ENCODE measurements around the gene MRC2. TPM values are rescaled to one million over a fixed set of nuclear protein-coding genes. Genes with fewer than 3 reads are reported as not detected.
"Not testable (repeated sequence)": the region's sequence is repeated elsewhere in the genome, so short reads cannot be mapped to it uniquely, and the experiment has no call there.

Gene MRC2
- polyA plus RNA-seq, 1 experiment, result 61.6 TPM

DNA sequence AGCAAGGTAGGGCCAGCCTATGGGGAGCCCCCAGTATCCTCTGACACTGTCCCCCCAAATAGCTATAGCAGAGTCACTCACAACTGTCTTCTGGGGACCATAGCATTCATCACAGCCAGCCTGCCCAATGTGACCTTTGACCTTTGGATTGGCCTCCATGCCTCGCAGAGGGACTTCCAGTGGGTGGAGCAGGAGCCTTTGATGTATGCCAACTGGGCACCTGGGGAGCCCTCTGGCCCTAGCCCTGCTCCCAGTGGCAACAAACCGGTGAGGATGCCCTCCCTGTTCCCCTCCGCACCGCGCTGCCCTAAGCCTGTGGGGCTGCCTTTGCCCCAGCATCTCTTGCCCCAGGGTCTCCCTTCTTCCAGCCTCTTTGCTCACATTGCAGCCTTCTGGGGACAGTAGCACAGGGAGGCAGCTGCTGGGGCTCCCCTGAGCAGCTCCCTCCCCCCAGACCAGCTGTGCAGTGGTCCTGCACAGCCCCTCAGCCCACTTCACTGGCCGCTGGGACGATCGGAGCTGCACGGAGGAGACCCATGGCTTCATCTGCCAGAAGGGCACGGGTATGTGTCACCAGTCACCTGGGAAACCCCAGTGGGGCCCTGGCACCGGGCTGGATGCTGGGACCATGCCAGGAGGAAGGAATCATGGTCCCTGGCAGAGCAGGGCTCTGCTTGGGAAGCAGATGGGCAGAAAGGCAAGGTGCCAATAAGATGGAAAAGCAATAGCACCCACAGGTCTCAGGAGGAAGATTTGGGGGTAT, 61.1 kb downstream of the MRC2 start:
- TF ChIP-seq, protein P1, sequence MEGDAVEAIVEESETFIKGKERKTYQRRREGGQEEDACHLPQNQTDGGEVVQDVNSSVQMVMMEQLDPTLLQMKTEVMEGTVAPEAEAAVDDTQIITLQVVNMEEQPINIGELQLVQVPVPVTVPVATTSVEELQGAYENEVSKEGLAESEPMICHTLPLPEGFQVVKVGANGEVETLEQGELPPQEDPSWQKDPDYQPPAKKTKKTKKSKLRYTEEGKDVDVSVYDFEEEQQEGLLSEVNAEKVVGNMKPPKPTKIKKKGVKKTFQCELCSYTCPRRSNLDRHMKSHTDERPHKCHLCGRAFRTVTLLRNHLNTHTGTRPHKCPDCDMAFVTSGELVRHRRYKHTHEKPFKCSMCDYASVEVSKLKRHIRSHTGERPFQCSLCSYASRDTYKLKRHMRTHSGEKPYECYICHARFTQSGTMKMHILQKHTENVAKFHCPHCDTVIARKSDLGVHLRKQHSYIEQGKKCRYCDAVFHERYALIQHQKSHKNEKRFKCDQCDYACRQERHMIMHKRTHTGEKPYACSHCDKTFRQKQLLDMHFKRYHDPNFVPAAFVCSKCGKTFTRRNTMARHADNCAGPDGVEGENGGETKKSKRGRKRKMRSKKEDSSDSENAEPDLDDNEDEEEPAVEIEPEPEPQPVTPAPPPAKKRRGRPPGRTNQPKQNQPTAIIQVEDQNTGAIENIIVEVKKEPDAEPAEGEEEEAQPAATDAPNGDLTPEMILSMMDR (IDR thresholded peaks at IDR 0.05; ENCODE audit: low read depth, low read length), result no peak
- CTCF ChIA-PET, result no interaction called here
- Histone ChIP-seq H3K4me3 (ENCODE audit: low read depth, low read length) (no peak overlapping the region), H3K27ac (ENCODE audit: low read depth, low read length) (no peak overlapping the region), H3K27me3 (ENCODE audit: control insufficient read depth, insufficient read depth, low read length) (no peaks in the 10 kb centered on the region), H3K9me3 (ENCODE audit: control insufficient read depth, insufficient read depth, low read length) (no peaks in the 10 kb centered on the region; the same call in 1 of the 2 replicates)
- no peak for DNase-seq (ENCODE audit: low read depth, low spot score)
- POLR2A ChIA-PET, result no interaction called here

DNA sequence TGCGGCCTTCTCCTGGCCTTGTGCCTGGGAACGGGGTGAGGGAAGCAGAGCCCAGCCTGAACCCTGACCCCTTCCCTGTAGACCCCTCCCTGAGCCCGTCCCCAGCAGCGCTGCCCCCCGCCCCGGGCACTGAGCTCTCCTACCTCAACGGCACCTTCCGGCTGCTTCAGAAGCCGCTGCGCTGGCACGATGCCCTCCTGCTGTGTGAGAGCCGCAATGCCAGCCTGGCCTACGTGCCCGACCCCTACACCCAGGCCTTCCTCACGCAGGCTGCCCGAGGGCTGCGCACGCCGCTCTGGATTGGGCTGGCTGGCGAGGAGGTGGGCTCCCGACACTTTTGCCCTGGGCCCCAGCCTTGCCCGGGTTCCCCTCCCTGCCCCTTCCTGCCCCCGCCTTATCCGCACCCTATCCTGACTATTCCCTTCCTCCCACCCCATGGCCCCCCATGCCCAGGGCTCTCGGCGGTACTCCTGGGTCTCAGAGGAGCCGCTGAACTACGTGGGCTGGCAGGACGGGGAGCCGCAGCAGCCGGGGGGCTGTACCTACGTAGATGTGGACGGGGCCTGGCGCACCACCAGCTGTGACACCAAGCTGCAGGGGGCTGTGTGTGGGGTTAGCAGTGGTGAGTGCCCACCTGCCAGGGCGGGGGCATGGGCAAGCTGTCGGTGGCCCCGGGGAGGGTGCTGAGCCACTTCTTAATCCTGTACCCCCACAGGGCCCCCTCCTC, 62.1 kb downstream of the MRC2 start:
- H3K4me3 ChIP-seq (ENCODE audit: low read depth, low read length), result no peak overlapping the region
- ChIA-PET CTCF (interaction anchor here (0.5 kb wide), 1 partner anchor 207 kb away, joined by 3 read pairs; no protein-coding TSS in a partner anchor), POLR2A (interaction anchor here (0.6 kb wide), 1 partner anchor 127 kb away, joined by 3 read pairs; no protein-coding TSS in a partner anchor)
- no peak overlapping the region for H3K27ac ChIP-seq (ENCODE audit: low read depth, low read length)
- no peak for DNase-seq (ENCODE audit: low read depth, low spot score)
- no peaks in the 10 kb centered on the region; the same call in 1 of the 2 replicates for H3K9me3 ChIP-seq (ENCODE audit: control insufficient read depth, insufficient read depth, low read length)
- TF ChIP-seq, protein P1 (IDR thresholded peaks at IDR 0.05; ENCODE audit: low read depth, low read length), result no peak
- H3K27me3 ChIP-seq (ENCODE audit: control insufficient read depth, insufficient read depth, low read length), result no peaks in the 10 kb centered on the region

DNA sequence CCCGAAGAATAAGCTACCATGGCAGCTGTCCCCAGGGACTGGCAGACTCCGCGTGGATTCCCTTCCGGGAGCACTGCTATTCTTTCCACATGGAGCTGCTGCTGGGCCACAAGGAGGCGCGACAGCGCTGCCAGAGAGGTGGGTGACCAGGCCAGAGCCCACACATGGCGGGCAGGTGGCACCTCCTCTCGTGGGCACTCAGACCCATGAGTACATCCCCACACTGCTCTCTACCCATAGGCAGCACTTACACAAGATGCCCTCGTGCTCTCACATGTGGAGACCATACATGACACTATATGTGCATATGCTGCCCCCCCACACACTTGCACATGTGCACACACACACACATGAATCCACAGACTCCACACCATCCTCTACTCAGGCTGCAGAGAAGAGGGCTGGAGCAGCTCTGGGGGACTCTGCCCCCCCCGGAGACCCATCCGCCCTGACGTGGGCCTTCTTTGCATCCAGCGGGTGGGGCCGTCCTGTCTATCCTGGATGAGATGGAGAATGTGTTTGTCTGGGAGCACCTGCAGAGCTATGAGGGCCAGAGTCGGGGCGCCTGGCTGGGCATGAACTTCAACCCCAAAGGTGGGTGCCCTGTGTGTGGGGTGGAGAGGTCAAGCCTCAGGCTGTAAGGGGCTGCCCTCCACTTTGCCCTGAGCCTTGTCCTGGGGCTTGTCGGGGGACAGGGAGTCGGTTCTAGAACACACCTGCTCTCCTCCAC, 62.9 kb downstream of the MRC2 start:
- POLR2A ChIA-PET, result interaction anchor here (0.6 kb wide), 1 partner anchor 126 kb away, joined by 3 read pairs; no protein-coding TSS in a partner anchor
- H3K4me3 ChIP-seq (ENCODE audit: low read depth, low read length), result no peak overlapping the region
- H3K9me3 ChIP-seq (ENCODE audit: control insufficient read depth, insufficient read depth, low read length), result peaks cover 4% of the 10 kb centered on the region; the same call in 1 of the 2 replicates
- TF ChIP-seq, protein P1 (IDR thresholded peaks at IDR 0.05; ENCODE audit: low read depth, low read length), result no peak
- DNase-seq (ENCODE audit: low read depth, low spot score), result no peak
- H3K27ac ChIP-seq (ENCODE audit: low read depth, low read length), result no peak overlapping the region
- no peaks in the 10 kb centered on the region for H3K27me3 ChIP-seq (ENCODE audit: control insufficient read depth, insufficient read depth, low read length)
- CTCF ChIA-PET, result interaction anchor here (0.6 kb wide), 1 partner anchor 286 kb away, joined by 3 read pairs; no protein-coding TSS in a partner anchor

DNA sequence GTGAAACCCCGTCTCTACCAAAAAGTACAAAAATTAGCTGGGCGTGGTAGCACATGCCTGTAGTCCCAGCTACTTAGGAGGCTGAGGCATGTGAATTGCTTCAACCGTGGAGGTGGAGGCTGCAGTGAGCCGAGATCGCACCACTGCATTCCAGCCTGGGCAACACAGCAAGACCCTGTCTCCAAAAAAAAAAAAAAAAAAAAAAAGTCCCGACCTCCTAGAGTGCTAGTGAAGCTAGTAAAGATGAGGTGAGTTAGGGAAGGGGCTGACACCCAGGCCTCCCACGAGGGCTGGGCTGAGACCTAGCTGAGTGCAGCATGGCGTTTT, 64.1 kb downstream of the MRC2 start:
- ChIA-PET POLR2A (interaction anchor here (0.5 to 0.6 kb wide), 2 partner anchors 9 to 58 kb away, joined by 3 to 5 read pairs; no protein-coding TSS in a partner anchor), CTCF (interaction anchor here (0.6 kb wide), 1 partner anchor 364 kb away, joined by 3 read pairs; no protein-coding TSS in a partner anchor)
- H3K4me3 ChIP-seq (ENCODE audit: low read depth, low read length); DNase-seq (ENCODE audit: low read depth, low spot score); H3K27ac ChIP-seq (ENCODE audit: low read depth, low read length); H3K27me3 ChIP-seq (ENCODE audit: control insufficient read depth, insufficient read depth, low read length); H3K9me3 ChIP-seq (ENCODE audit: control insufficient read depth, insufficient read depth, low read length): not testable (repeated sequence)

DNA sequence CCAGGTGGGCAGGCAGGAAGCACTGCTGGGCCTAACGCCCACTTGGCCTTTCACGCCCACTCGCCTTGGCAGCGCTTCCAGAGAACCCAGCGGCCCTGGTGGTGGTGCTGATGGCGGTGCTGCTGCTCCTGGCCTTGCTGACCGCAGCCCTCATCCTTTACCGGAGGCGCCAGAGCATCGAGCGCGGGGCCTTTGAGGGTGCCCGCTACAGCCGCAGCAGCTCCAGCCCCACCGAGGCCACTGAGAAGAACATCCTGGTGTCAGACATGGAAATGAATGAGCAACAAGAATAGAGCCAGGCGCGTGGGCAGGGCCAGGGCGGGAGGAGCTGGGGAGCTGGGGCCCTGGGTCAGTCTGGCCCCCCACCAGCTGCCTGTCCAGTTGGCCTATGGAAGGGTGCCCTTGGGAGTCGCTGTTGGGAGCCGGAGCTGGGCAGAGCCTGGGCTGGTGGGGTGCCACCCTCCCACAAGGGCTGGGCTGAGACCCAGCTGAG, 64.7 kb downstream of the MRC2 start:
- Histone ChIP-seq H3K27me3 (ENCODE audit: control insufficient read depth, insufficient read depth, low read length) (no peaks in the 10 kb centered on the region), H3K4me3 (ENCODE audit: low read depth, low read length) (no peak overlapping the region), H3K9me3 (ENCODE audit: control insufficient read depth, insufficient read depth, low read length) (peaks cover 4% of the 10 kb centered on the region; the same call in 1 of the 2 replicates), H3K27ac (ENCODE audit: low read depth, low read length) (no peak overlapping the region)
- ChIA-PET CTCF (interaction anchor here (0.6 kb wide), 1 partner anchor 363 kb away, joined by 3 read pairs; no protein-coding TSS in a partner anchor), POLR2A (interaction anchor here (0.5 to 0.6 kb wide), 2 partner anchors 9 to 59 kb away, joined by 3 to 5 read pairs; no protein-coding TSS in a partner anchor)
- TF ChIP-seq, protein P1 (IDR thresholded peaks at IDR 0.05; ENCODE audit: low read depth, low read length), result no peak
- no peak for DNase-seq (ENCODE audit: low read depth, low spot score)

Data from AG04450 (cell line).